Measurements from ENCODE around the gene NDUFS8.
A peak's percentile ranks its signal among the peaks of the same experiment; 100 is the strongest.
"Not testable (repeated sequence)": the region's sequence is repeated elsewhere in the genome, so short reads cannot be mapped to it uniquely, and the experiment has no call there.

NDUFS8 gene

DNA sequence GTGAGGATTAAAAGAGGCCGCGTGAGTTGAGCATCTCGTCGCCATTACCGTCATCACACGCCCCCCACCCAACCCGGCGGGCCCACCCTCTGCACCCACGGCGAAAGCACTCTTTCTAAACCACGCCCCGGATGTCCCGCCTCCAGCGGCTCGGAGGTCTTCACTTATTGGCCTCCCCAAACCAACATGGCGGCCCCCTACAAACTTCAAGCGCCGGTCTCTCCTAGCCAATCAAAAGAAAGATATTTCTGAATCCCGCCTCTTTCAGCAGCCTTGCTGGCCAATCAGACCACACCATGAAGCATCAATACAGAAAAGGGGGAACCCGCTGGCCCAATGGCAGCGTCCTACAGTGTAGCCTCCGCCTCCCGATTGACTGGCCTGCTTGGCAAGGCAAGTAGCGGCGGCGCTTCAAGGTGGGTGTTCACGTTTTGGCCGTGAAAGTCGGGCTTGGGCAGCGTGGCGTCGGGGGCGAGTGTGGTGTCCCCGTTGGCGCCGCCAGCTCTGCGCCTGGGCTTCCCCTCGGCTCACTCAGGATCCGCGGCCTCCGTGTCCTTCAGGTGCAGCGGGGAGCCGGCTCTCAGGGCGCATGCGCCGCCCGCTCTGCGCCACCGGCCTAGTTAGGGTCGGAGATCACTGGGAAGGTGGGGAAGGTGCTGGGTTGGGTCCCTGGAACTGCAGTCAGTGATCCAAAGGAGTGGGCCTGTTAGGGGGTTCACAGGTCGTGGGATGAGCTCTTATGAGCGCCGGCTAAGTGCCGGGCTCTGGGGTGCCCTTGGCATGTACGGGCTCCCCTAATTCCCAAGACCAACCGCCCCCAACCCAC lies at the start of gene NDUFS8:
Gene NDUFS8 (plus strand): TSS at position 364 of the 826 bp plus-strand sequence. CDS start 1,471 bp downstream, outside the sequence.
- Mint-ChIP-seq H3K27me3 (ENCODE audit: low read depth) (no peaks in the 10 kb centered on the region), H3K36me3 (ENCODE audit: low read depth) (peaks cover 11% of the 10 kb centered on the region), H3K4me3 (peak within 1 kb of the TSS; percentile 97), H3K9me3 (no peaks in the 10 kb centered on the region), H3K27ac (peak within 1 kb of the TSS; percentile 95), H3K4me1 (ENCODE audit: low read depth) (peaks cover 9% of the 10 kb centered on the region)
- DNase-seq (ENCODE audit: low spot score), result peak; percentile 95

DNA sequence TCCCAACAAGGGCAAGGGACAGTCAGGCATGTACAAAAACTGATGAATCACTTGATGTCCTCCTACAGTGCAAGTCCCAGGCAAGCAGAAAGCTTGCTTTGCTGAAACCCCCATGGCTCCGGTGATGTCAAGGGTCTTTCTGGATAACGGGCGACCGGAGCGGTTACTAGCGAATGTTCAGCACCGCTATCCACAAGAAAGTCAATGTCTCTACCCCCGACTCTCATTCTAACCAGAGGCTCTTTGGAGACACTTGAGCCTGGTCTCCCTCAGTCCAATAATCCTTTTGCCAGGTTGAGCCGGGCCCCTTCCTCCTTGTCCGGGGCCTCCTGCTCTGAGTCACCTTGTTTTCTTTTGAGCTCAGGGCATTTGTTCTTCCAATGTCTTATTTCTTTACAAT lies 49.3 kb upstream of the NDUFS8 start:
- H3K4me3 Mint-ChIP-seq; H3K36me3 Mint-ChIP-seq (ENCODE audit: low read depth); H3K27ac Mint-ChIP-seq; DNase-seq (ENCODE audit: low spot score); H3K4me1 Mint-ChIP-seq (ENCODE audit: low read depth); H3K27me3 Mint-ChIP-seq (ENCODE audit: low read depth); H3K9me3 Mint-ChIP-seq: not testable (repeated sequence)

DNA sequence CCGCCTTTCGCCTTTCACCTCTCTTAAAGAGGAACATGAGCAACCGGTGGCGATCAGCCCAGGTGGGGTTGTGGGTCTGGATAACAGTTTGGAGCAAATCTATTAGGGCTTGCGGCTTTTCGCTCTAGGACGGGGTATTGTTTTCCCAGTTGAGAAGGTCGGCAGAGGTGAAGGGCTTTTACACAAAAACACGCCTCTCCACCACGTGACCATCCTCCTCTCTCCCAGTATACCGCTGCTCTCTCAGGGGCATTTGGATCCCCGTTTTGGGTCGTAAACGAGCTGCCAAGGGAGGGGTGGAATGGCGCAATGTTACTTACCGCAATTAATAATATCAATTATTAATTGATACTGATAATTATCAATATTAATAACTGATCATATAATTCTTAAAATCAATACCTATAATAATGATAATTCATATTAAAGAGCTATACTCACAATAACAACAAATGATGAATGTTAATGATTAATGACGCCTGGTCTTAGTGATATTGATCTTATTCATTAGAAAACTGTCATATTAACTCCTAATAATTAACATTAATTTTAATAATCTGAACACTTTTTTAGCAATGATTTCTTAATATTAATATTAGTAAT lies 48.1 kb upstream of the NDUFS8 start:
- H3K27ac Mint-ChIP-seq; DNase-seq (ENCODE audit: low spot score); H3K9me3 Mint-ChIP-seq; H3K36me3 Mint-ChIP-seq (ENCODE audit: low read depth); H3K4me3 Mint-ChIP-seq; H3K4me1 Mint-ChIP-seq (ENCODE audit: low read depth); H3K27me3 Mint-ChIP-seq (ENCODE audit: low read depth): not testable (repeated sequence)

DNA sequence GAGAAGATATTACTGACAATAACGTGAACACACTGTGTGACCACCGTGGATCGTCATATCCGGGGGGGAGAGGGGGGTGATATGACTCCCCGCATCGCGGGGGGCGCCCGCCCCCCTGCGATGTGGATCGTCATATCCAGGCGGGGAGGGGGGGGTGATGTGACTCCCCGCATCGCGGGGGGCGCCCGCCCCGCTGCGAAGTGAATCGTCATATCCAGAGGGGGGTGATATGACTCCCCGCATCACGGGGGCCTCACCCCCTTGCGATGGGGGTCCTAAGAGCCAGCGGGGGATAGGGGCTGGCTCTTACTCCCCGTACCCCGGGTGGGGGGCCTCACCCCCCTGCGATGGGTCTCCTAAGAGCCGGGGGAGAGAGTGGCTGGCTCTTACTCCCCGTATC lies 46.5 kb upstream of the NDUFS8 start:
- Mint-ChIP-seq H3K36me3 (ENCODE audit: low read depth) (no peaks in the 10 kb centered on the region), H3K27ac (no peak overlapping the region), H3K4me3 (no peak overlapping the region), H3K27me3 (ENCODE audit: low read depth) (no peaks in the 10 kb centered on the region), H3K4me1 (ENCODE audit: low read depth) (peaks cover 3% of the 10 kb centered on the region), H3K9me3 (no peaks in the 10 kb centered on the region)
- no peak for DNase-seq (ENCODE audit: low spot score)

- H3K9me3 Mint-ChIP-seq; H3K27ac Mint-ChIP-seq; H3K4me3 Mint-ChIP-seq; DNase-seq (ENCODE audit: low spot score); H3K27me3 Mint-ChIP-seq (ENCODE audit: low read depth); H3K36me3 Mint-ChIP-seq (ENCODE audit: low read depth); H3K4me1 Mint-ChIP-seq (ENCODE audit: low read depth): not testable (repeated sequence)
These were observed 45.2 kb upstream of the NDUFS8 start for GRCh38 chr11:67985302-67985701.

GRCh38 chr11:67990546-67991346 lies 39.7 kb upstream of the NDUFS8 start:
- H3K4me3 Mint-ChIP-seq; DNase-seq (ENCODE audit: low spot score); H3K36me3 Mint-ChIP-seq (ENCODE audit: low read depth); H3K4me1 Mint-ChIP-seq (ENCODE audit: low read depth); H3K27me3 Mint-ChIP-seq (ENCODE audit: low read depth); H3K9me3 Mint-ChIP-seq; H3K27ac Mint-ChIP-seq: not testable (repeated sequence)

- H3K27ac Mint-ChIP-seq; H3K9me3 Mint-ChIP-seq; H3K4me1 Mint-ChIP-seq (ENCODE audit: low read depth); H3K36me3 Mint-ChIP-seq (ENCODE audit: low read depth); DNase-seq (ENCODE audit: low spot score); H3K27me3 Mint-ChIP-seq (ENCODE audit: low read depth); H3K4me3 Mint-ChIP-seq: not testable (repeated sequence)
These were observed 38.9 kb upstream of the NDUFS8 start for GRCh38 chr11:67991347-67992121.

- not testable (repeated sequence) for H3K36me3 Mint-ChIP-seq (ENCODE audit: low read depth); H3K4me3 Mint-ChIP-seq; H3K27me3 Mint-ChIP-seq (ENCODE audit: low read depth); H3K9me3 Mint-ChIP-seq
- H3K27ac Mint-ChIP-seq, result peak overlapping the region; percentile 45
- peaks cover 13% of the 10 kb centered on the region for H3K4me1 Mint-ChIP-seq (ENCODE audit: low read depth)
- peak; percentile 32 for DNase-seq (ENCODE audit: low spot score)
These were observed 36.7 kb upstream of the NDUFS8 start for GRCh38 chr11:67993821-67994220.

DNA sequence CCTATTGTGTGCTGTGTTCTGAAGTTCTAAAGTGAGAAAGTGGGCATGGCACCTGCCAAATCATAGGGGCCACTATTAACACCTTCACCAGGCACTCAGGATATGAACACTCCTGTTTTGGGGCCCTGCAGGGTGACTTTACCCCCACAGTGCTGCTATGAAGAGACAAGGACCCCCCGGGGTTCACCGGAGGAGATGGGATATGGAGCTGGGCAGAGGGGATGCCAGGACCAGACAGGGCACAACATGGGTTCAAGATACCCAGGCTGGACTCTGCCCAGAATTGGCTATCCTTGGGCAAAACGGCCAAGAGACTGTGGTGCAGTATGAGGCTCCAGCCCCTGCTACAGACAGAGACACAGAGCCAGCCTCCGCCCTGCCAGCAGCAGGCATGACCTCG lies 36.1 kb upstream of the NDUFS8 start:
- DNase-seq (ENCODE audit: low spot score); H3K27me3 Mint-ChIP-seq (ENCODE audit: low read depth); H3K9me3 Mint-ChIP-seq; H3K27ac Mint-ChIP-seq; H3K36me3 Mint-ChIP-seq (ENCODE audit: low read depth); H3K4me3 Mint-ChIP-seq: not testable (repeated sequence)
- H3K4me1 Mint-ChIP-seq (ENCODE audit: low read depth), result peaks cover 13% of the 10 kb centered on the region

DNA sequence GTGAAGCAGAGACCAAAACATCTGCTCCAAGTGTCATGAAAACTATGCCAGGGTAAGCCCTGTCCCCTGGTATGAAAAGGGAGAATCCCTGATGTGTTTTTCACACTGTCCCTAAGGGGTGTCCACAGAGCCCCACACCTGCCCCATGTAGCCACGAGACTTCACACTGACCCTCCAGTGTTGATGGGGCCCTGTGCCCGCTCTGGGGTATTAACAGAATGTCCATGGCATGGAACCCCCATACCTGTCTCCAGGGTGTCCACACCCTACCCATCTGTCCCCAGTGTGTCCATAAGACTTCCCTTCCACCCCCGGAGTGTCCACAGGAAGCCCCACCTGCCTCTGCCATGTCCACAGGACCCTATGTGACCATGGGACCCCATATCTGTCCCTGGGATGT lies 35.4 kb upstream of the NDUFS8 start:
- peaks cover 13% of the 10 kb centered on the region for H3K4me1 Mint-ChIP-seq (ENCODE audit: low read depth)
- not testable (repeated sequence) for H3K27me3 Mint-ChIP-seq (ENCODE audit: low read depth); H3K9me3 Mint-ChIP-seq; H3K4me3 Mint-ChIP-seq; H3K36me3 Mint-ChIP-seq (ENCODE audit: low read depth); H3K27ac Mint-ChIP-seq; DNase-seq (ENCODE audit: low spot score)

GRCh38 chr11:67995579-67995978 lies 34.9 kb upstream of the NDUFS8 start:
- not testable (repeated sequence) for H3K4me3 Mint-ChIP-seq; H3K27me3 Mint-ChIP-seq (ENCODE audit: low read depth)
- H3K4me1 Mint-ChIP-seq (ENCODE audit: low read depth), result peaks cover 13% of the 10 kb centered on the region

GRCh38 chr11:67996051-67996450 lies 34.4 kb upstream of the NDUFS8 start:
- Mint-ChIP-seq H3K4me1 (ENCODE audit: low read depth) (peaks cover 13% of the 10 kb centered on the region), H3K4me3 (no peak overlapping the region), H3K27me3 (ENCODE audit: low read depth) (no peaks in the 10 kb centered on the region), H3K9me3 (no peaks in the 10 kb centered on the region), H3K27ac (no peak overlapping the region), H3K36me3 (ENCODE audit: low read depth) (peaks cover 6% of the 10 kb centered on the region)
- no peak for DNase-seq (ENCODE audit: low spot score)

More at GRCh38 chr11:67995579-67995978, 34.9 kb upstream of the NDUFS8 start:
- H3K27ac Mint-ChIP-seq; H3K36me3 Mint-ChIP-seq (ENCODE audit: low read depth); DNase-seq (ENCODE audit: low spot score); H3K9me3 Mint-ChIP-seq: not testable (repeated sequence)

DNA sequence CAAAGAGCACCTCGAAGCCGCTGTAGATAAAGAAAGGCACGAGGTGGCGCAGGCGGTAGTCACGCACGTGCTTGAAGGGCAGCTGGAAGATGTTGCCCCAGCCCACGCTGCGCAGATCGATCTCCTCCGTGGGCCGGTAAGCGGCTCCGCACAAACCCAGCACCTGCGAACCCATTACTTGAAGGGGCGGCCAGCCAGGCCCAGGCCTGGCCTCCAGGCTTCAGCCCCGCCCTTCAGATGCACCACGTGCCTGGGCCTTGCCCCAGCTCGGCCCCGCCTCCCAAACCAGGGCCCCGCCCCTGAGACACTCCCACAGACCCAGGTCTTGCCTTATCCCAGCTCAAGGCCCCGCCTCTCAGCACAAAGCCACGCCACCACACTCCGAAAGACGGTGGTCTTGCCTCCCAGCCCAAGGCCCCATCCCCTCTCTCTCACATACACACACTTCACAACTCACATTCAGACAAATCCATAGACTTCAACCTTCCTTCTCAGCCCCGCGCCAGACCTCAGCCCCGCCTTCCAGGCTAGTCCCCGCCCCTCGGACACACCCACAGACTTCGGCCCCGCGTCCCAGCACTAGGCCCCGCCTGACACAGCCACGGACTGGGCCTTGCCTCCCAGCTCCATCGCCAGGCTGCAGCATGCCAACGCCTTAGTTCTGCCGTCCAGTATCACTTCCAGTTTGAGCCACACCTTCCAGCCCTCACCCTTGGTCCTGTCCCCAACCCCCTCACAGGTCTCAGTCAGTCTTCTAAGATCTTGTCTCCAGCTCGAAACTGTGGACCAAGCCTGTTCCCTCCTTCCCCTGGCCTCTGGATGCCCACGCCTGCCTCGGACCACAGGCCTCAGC lies 33.6 kb upstream of the NDUFS8 start:
- Mint-ChIP-seq H3K27ac (peak overlapping the region; percentile 63), H3K27me3 (ENCODE audit: low read depth) (no peaks in the 10 kb centered on the region), H3K4me1 (ENCODE audit: low read depth) (peaks cover 13% of the 10 kb centered on the region), H3K36me3 (ENCODE audit: low read depth) (peaks cover 6% of the 10 kb centered on the region), H3K4me3 (no peak overlapping the region), H3K9me3 (no peaks in the 10 kb centered on the region)
- peak; percentile 32 for DNase-seq (ENCODE audit: low spot score)
